ENCODE measurements around the gene APLP2.

DNA sequence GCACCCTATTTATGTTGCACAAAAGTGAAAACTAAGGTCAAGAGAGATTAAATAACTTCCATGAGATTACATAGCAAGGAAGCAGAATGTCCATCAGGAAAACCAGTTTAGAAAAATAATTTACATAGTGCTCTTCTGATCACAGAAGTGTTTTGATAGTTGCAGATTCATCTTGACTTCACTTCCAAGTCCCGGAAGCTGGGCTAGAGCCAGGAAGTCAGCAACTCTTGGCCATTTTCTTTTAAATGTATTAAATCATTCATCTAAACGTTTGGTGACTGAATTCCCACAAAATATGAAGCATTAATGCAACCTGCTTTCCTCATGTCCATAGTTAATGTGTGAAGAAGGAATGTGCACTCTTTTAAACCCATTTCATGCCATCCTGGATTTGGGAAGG lies 29.7 kb downstream of the APLP2 start:
- TF ChIP-seq YY1 (IDR thresholded peaks at IDR 0.05; ENCODE audit: insufficient read depth, insufficient read length) (no peak), ZNF274 (IDR thresholded peaks at IDR 0.05; ENCODE audit: low read depth, low read length) (no peak)
